B cell (primary cell): Measurements from ENCODE around the gene TLE3. TPM values are rescaled to one million over a fixed set of nuclear protein-coding genes. Genes with fewer than 3 reads are reported as not detected.

Source experiments
- ATAC-seq: fragments of 200-7000 bp; cut with Tn5 transposase; one replicate; pipeline ENCODE4 v1.10.0; 2021; ENCODE audit warnings: low read depth, mild to moderate bottlenecking, moderate number of reproducible peaks, moderate library complexity
- CTCF ChIA-PET: fragments of 350-600 bp; sonication (Branson Sonifier 250); formaldehyde crosslinking; loops from one replicate; lab custom pipeline; 2021; ENCODE audit warnings: antibody characterized with exemption, inconsistent platforms; lab: Charles Lee
- POLR2A ChIA-PET: fragments of 350-600 bp; sonication (Branson Sonifier 250); formaldehyde crosslinking; loops from one replicate; lab custom pipeline; 2021; ENCODE audit warnings: antibody characterized with exemption; lab: Charles Lee
- DNase-seq: peaks from one replicate; pipeline ENCODE4 v3.0.0; 2013
- H2AFZ ChIP-seq: 2 replicates; pipeline ENCODE4 v1.6.1; 2012; ENCODE audit warnings: mild to moderate bottlenecking, low read depth, low read length; ENCODE audit not compliant: insufficient read depth, poor library complexity, severe bottlenecking
- H3K27ac ChIP-seq, 2 donors: 1 replicate in 1 of 2; 2 replicates in 1 of 2; pipeline ENCODE4 v1.5.1; 2012 to 2013; ENCODE audit warnings: low read length in 2 of 2, mild to moderate bottlenecking in 2 of 2, moderate library complexity in 1 of 2
- H3K27me3 ChIP-seq, 4 experiments: fragments of 200-600 bp in 1 of 4; sonication (generic) in 1 of 4; replicated peaks in 1 of 4; 1 replicate in 2 of 4; 2 replicates in 2 of 4; pipeline versions ENCODE4 v1.6.1 to v1.7.0; 2013 to 2016; ENCODE audit warnings: low read length in 3 of 4, mild to moderate bottlenecking in 2 of 4, mixed read lengths in 1 of 4, moderate library complexity in 1 of 4; ENCODE audit not compliant: insufficient read depth in 4 of 4, control insufficient read depth in 3 of 4; ENCODE audit errors: control extremely low read depth in 1 of 4
- H3K36me3 ChIP-seq, 2 experiments: replicated peaks in 1 of 2; 1 replicate in 1 of 2; 2 replicates in 1 of 2; pipeline versions ENCODE4 v1.6.1 to v1.7.1; 2013; ENCODE audit warnings: low read length in 1 of 2; ENCODE audit not compliant: insufficient read depth in 2 of 2, control insufficient read depth in 1 of 2; ENCODE audit errors: control extremely low read depth in 1 of 2, extremely low read depth in 1 of 2
- H3K4me1 ChIP-seq, 2 donors: fragments of 200-600 bp in 1 of 2; sonication (generic) in 1 of 2; 1 replicate in 1 of 2; 2 replicates in 1 of 2; pipeline versions ENCODE4 v1.5.1 to v1.6.1; 2013 to 2017; ENCODE audit warnings: low read length in 2 of 2; ENCODE audit not compliant: control insufficient read depth in 2 of 2, insufficient read depth in 2 of 2
- H3K4me2 ChIP-seq: replicated peaks from 2 replicates; pipeline ENCODE3; 2012; ENCODE audit warnings: mild to moderate bottlenecking, low read depth, low read length; ENCODE audit not compliant: poor library complexity, severe bottlenecking
- H3K4me3 ChIP-seq, 5 experiments: fragments of 200-600 bp in 1 of 5; sonication (generic) in 1 of 5; 1 replicate in 3 of 5; 2 replicates in 2 of 5; pipeline versions ENCODE4 v1.5.1 to v1.7.0; 2011 to 2016; ENCODE audit warnings: low read length in 4 of 5, mild to moderate bottlenecking in 4 of 5, low read depth in 2 of 5, control low read depth in 1 of 5, moderate library complexity in 1 of 5; ENCODE audit not compliant: insufficient read depth in 1 of 5; ENCODE audit errors: control extremely low read depth in 1 of 5, extremely low read depth in 1 of 5
- H3K79me2 ChIP-seq: fragments of 200-600 bp; sonication (generic); one replicate; pipeline ENCODE4 v1.6.0; 2016; ENCODE audit warnings: low read length; ENCODE audit not compliant: control insufficient read depth, insufficient read depth
- H3K9ac ChIP-seq: fragments of 200-600 bp; sonication (generic); 2 replicates; pipeline ENCODE4 v1.6.1; 2017; ENCODE audit warnings: mild to moderate bottlenecking, low read length, moderate library complexity
- H3K9me3 ChIP-seq, 3 donors: one replicate each; pipeline versions ENCODE4 v1.6.1 to v1.7.1; 2013; ENCODE audit warnings: low read length in 2 of 3; ENCODE audit not compliant: control insufficient read depth in 2 of 3, insufficient read depth in 1 of 3; ENCODE audit errors: control extremely low read depth in 1 of 3
- H4K20me1 ChIP-seq: 2 replicates; pipeline ENCODE4 v1.6.0; 2012; ENCODE audit warnings: mild to moderate bottlenecking, low read length; ENCODE audit not compliant: insufficient read depth, control insufficient read depth, poor library complexity, severe bottlenecking
- H3K27ac Mint-ChIP-seq: one replicate; pipeline ENCODE4 v1.8.0; 2021; ENCODE audit warnings: mixed read lengths
- H3K27me3 Mint-ChIP-seq: one replicate; pipeline ENCODE4 v1.8.0; 2021; ENCODE audit warnings: mixed read lengths
- H3K4me1 Mint-ChIP-seq: one replicate; pipeline ENCODE4 v1.8.0; 2021; ENCODE audit warnings: mixed read lengths
- H3K4me3 Mint-ChIP-seq: one replicate; pipeline ENCODE4 v1.8.0; 2021; ENCODE audit warnings: mixed read lengths
- H3K9me3 Mint-ChIP-seq: one replicate; pipeline ENCODE4 v1.8.0; 2022; ENCODE audit warnings: mixed read lengths; ENCODE audit not compliant: insufficient read depth
- EZH2 ChIP-seq: IDR thresholded peaks from 2 replicates; pipeline ENCODE4 v1.6.1; 2012; ENCODE audit warnings: borderline replicate concordance, low read depth, mild to moderate bottlenecking, moderate library complexity, low read length; ENCODE audit not compliant: insufficient read depth, poor library complexity, severe bottlenecking
- WGBS: methylation state at CpG from one replicate; pipeline ENCODE4 v1.1.5; 2013; ENCODE audit warnings: missing lambda C conversion rate; ENCODE audit not compliant: insufficient coverage; 5-methylcytosine and 5-hydroxymethylcytosine counted together
- intact Hi-C: fragments of 100-400 bp; cut with micrococcal nuclease; formaldehyde crosslinking; loops from one replicate; pipeline ENCODE4 v1.10.0; 2022
- polyA plus RNA-seq: library from polyadenylated mRNA; depleted of rRNA; stranded (reverse); fragments of >200 nt; gene quantifications from 2 replicates; pipeline ENCODE4 v1.2.3, GENCODE V29; 2012
- total RNA-seq, 2 donors: library from RNA; stranded (reverse); fragments of 120-200 nt in 1 of 2; gene quantifications; 1 replicate in 1 of 2; 2 replicates in 1 of 2; pipeline versions ENCODE4 v1.2.3 to v1.2.4, GENCODE V29; 2013 to 2022
- TF ChIP-seq, protein P1 (sequence below): fragments of 200-600 bp; IDR thresholded peaks from one replicate; pipeline ENCODE4 v1.8.0; 2022; ENCODE audit warnings: antibody characterized with exemption, mild to moderate bottlenecking

TLE3 gene
- total and polyA plus RNA-seq, 2 donors (not counting 1 experiment from before 2014, with no cell fraction given), result 187 to 278 TPM

- Histone ChIP-seq H4K20me1 (no peaks in the 10 kb centered on the region), H3K9ac (no peak overlapping the region), H3K27me3 (peaks cover 0 to 7% (median 0%) of the 10 kb centered on the region in 4 experiments), H3K36me3 (no peaks in the 10 kb centered on the region), H3K79me2 (no peaks in the 10 kb centered on the region), H3K9me3 (no peaks in the 10 kb centered on the region), H3K4me1 (peaks cover 22 to 31% of the 10 kb centered on the region in 2 donors), H3K4me2 (no peak overlapping the region), H3K27ac (no peak overlapping the region), H2AFZ (no peak overlapping the region), H3K4me3 (no peak overlapping the region)
- intact Hi-C loops, result no loop called here
- Mint-ChIP-seq H3K27ac (no peak overlapping the region), H3K4me1 (peaks cover 26% of the 10 kb centered on the region), H3K9me3 (no peaks in the 10 kb centered on the region), H3K27me3 (peaks cover 3% of the 10 kb centered on the region), H3K4me3 (no peak overlapping the region)
- TF ChIP-seq, protein P1, sequence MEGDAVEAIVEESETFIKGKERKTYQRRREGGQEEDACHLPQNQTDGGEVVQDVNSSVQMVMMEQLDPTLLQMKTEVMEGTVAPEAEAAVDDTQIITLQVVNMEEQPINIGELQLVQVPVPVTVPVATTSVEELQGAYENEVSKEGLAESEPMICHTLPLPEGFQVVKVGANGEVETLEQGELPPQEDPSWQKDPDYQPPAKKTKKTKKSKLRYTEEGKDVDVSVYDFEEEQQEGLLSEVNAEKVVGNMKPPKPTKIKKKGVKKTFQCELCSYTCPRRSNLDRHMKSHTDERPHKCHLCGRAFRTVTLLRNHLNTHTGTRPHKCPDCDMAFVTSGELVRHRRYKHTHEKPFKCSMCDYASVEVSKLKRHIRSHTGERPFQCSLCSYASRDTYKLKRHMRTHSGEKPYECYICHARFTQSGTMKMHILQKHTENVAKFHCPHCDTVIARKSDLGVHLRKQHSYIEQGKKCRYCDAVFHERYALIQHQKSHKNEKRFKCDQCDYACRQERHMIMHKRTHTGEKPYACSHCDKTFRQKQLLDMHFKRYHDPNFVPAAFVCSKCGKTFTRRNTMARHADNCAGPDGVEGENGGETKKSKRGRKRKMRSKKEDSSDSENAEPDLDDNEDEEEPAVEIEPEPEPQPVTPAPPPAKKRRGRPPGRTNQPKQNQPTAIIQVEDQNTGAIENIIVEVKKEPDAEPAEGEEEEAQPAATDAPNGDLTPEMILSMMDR, result no peak
- no peak for TF ChIP-seq EZH2
- DNase-seq (no peak), ATAC-seq (no peak)
- POLR2A ChIA-PET, result interaction anchor here (0.6 kb wide), 1 partner anchor 147 kb away, joined by 3 read pairs; no protein-coding TSS in a partner anchor
- CTCF ChIA-PET, result no interaction called here
- 83% methylated on average over 1 of the region's 1 CpG for WGBS
Observed at GRCh38 chr15:70027518-70027917, 70.2 kb downstream of the TLE3 start.

DNA sequence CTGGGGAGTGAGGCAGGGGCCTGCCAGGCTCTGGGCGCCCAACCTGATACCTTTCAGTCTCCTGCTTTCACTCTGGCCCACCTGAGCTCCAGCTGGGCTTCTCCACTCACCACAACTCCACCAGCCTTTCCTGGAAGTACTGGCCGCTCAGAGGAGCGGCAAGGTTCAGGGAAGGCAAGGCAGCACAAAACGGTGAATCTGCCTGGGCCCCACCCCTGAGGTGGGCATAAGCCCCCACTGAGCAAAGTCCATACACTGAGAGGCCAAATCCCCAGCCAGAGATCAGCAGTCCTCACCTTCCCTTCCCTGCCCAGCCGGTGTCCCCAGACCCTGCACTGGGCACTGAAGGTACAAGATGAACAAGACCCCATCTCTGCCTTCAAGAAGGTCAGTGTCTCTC, 70.7 kb downstream of the TLE3 start:
- ChIA-PET CTCF (no interaction called here), POLR2A (no interaction called here)
- intact Hi-C loops, result no loop called here
- no peak overlapping the region for H3K27ac ChIP-seq
- 89% methylated on average over 4 of the region's 5 CpGs for WGBS
- H3K4me3 Mint-ChIP-seq, result no peak overlapping the region
- no peak for DNase-seq
- no peak overlapping the region for H3K4me3 ChIP-seq
- no peaks in the 10 kb centered on the region for H3K79me2 ChIP-seq
- no peak overlapping the region for H3K4me2 ChIP-seq
- no peak for TF ChIP-seq EZH2
- TF ChIP-seq, protein P1, result no peak
- H3K36me3 ChIP-seq, result no peaks in the 10 kb centered on the region
- peaks cover 23 to 33% of the 10 kb centered on the region in 2 donors for H3K4me1 ChIP-seq
- no peaks in the 10 kb centered on the region for H3K9me3 Mint-ChIP-seq
- no peak overlapping the region for H3K27ac Mint-ChIP-seq
- peaks cover 0 to 9% (median 0%) of the 10 kb centered on the region in 4 experiments for H3K27me3 ChIP-seq
- peaks cover 30% of the 10 kb centered on the region for H3K4me1 Mint-ChIP-seq
- no peaks in the 10 kb centered on the region for H3K9me3 ChIP-seq
- no peak for ATAC-seq
- no peak overlapping the region for H3K9ac ChIP-seq
- H4K20me1 ChIP-seq, result no peaks in the 10 kb centered on the region
- H3K27me3 Mint-ChIP-seq, result peaks cover 3% of the 10 kb centered on the region
- H2AFZ ChIP-seq, result no peak overlapping the region
